ENCODE measurements around the gene PHEX. TPM values are rescaled to one million over a fixed set of nuclear protein-coding genes. Genes with fewer than 3 reads are reported as not detected.

Gene PHEX
- total RNA-seq, 2 donors from 2014 or later = not detected

DNA sequence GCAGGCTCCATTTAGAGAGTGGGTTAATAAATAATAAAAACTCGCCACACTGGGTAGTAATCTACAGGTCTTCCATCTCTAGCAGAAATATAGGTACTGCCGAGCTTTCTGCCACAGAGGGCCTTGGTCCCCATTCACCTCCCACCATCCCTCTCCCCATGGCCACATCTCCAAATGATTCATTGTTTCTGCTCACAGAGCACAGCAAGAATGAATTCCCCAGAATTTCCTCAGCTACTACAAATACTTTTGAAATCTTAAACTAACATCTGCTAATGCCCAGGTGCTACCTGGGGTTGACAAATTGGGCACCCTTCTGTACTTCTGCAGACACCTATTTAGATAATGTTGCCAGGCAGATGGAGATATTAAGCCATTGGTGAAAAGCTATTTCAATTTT lies 5.1 kb downstream of the PHEX start:
- Histone ChIP-seq H3K27me3 (no peaks in the 10 kb centered on the region), H3K9me3 (no peaks in the 10 kb centered on the region), H3K27ac (no peak overlapping the region), H3K4me1 (no peaks in the 10 kb centered on the region), H3K36me3 (replicated peaks in 1 of 2; ENCODE audit: insufficient read depth in 1 of 2, low read depth in 2 of 2) (no peaks in the 10 kb centered on the region), H3K4me3 (no peak overlapping the region)
- no peak for DNase-seq
- no peak for TF ChIP-seq POLR2A (IDR thresholded peaks at IDR 0.05)
- TF ChIP-seq, protein P1, sequence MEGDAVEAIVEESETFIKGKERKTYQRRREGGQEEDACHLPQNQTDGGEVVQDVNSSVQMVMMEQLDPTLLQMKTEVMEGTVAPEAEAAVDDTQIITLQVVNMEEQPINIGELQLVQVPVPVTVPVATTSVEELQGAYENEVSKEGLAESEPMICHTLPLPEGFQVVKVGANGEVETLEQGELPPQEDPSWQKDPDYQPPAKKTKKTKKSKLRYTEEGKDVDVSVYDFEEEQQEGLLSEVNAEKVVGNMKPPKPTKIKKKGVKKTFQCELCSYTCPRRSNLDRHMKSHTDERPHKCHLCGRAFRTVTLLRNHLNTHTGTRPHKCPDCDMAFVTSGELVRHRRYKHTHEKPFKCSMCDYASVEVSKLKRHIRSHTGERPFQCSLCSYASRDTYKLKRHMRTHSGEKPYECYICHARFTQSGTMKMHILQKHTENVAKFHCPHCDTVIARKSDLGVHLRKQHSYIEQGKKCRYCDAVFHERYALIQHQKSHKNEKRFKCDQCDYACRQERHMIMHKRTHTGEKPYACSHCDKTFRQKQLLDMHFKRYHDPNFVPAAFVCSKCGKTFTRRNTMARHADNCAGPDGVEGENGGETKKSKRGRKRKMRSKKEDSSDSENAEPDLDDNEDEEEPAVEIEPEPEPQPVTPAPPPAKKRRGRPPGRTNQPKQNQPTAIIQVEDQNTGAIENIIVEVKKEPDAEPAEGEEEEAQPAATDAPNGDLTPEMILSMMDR (IDR thresholded peaks at IDR 0.05) = no peak
- ATAC-seq = no peak
- 69 to 76% methylated on average over 2 of the region's 2 CpGs for WGBS, 2 donors
- intact Hi-C loops (cut with DNase I) = no loop called here

DNA sequence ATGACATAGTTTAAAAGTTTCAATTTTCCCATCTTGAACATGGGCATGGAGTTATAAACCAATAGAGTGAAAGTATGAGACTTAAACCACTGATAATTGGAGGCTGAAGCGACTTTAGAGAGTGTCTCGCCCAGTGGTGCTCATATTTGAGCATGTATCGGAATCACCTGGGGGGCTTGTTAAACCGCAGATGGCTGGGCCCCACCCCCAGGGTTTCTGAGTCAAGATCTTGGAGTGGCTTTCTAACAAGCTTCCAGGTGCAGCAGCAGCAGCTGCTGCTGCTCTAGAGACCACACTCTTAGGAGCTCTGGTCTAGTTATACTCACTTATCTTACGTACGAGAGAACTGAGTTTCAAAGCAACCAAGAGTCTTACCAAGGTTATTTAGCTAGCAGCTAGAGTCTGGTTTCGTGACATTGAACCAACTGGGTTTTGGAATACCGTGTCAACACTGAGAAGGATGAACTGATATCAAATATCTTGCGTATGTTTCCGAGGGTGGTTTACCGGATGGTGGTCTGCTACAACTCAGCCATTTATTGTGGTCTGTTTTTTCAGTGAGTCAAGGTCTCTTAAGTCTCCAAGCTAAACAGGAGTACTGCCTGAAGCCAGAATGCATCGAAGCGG lies 5.9 kb downstream of the PHEX start:
- WGBS, 2 donors = 79 to 84% methylated on average over 11 of the region's 13 CpGs
- ATAC-seq = no peak
- no peak for DNase-seq
- Histone ChIP-seq H3K9me3 (no peaks in the 10 kb centered on the region), H3K36me3 (replicated peaks in 1 of 2; ENCODE audit: insufficient read depth in 1 of 2, low read depth in 2 of 2) (no peaks in the 10 kb centered on the region), H3K27ac (no peak overlapping the region), H3K27me3 (no peaks in the 10 kb centered on the region), H3K4me1 (no peaks in the 10 kb centered on the region), H3K4me3 (no peak overlapping the region)
- intact Hi-C loops (cut with DNase I) = no loop called here
- TF ChIP-seq, protein P1 (IDR thresholded peaks at IDR 0.05) = no peak
- TF ChIP-seq POLR2A (IDR thresholded peaks at IDR 0.05) = no peak

DNA sequence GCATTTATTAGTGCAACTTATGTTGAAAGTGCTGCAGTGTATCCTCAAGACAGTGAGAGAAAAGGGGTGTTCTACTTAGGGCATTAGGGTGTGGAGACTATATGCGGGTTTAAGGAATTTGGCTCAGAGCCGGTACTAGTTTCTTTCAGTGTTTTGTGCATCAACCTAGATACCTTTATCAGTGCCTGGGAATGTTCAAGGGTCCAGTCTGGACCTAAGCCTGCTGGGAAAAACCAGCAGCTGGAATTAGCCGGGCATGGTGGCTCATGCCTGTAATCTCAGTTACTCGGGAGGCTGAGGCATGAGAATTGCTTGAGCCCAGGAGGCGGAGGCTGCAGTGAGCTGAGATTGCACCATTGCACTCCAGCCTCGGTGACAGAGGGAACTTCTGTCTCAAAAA lies 7.4 kb downstream of the PHEX start:
- WGBS, 2 donors = 60 to 85% methylated on average over 1 to 5 of the region's 6 CpGs
- Histone ChIP-seq H3K9me3 (no peaks in the 10 kb centered on the region), H3K4me1 (no peaks in the 10 kb centered on the region), H3K27me3 (no peaks in the 10 kb centered on the region), H3K27ac (no peak overlapping the region), H3K36me3 (replicated peaks in 1 of 2; ENCODE audit: insufficient read depth in 1 of 2, low read depth in 2 of 2) (no peaks in the 10 kb centered on the region), H3K4me3 (no peak overlapping the region)
- no peak for TF ChIP-seq POLR2A (IDR thresholded peaks at IDR 0.05)
- TF ChIP-seq, protein P1 (IDR thresholded peaks at IDR 0.05) = no peak
- DNase-seq (no peak), ATAC-seq (no peak)
- intact Hi-C loops (cut with DNase I) = no loop called here

DNA sequence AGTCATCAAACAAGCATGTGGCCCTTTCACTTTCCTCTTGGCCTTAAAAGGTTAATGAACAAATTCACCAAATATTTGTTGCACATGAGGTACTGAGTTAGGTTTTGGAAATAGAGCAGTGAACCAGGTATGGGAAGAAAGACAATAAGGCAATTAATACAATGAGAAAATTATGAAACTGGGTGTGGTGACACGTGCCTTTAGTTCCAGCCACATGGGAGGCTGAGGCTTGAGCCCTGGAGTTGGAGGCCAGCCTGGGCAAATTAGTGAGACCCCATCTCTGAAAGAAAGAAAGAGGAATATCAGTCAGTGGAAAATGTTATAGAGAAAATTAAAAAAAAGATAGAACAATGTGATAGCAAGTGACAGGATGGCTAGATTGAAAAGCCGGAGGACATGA lies 8.1 kb downstream of the PHEX start:
- ATAC-seq = no peak
- H3K4me1 ChIP-seq = no peaks in the 10 kb centered on the region

More for the DNA sequence above, 8.1 kb downstream of the PHEX start:
- intact Hi-C loops (cut with DNase I) = no loop called here
- 68 to 89% methylated on average over 2 of the region's 2 CpGs for WGBS, 2 donors
- no peak overlapping the region for H3K4me3 ChIP-seq
- TF ChIP-seq, protein P1 (IDR thresholded peaks at IDR 0.05) = no peak
- no peak for TF ChIP-seq POLR2A (IDR thresholded peaks at IDR 0.05)
- H3K36me3 ChIP-seq (replicated peaks in 1 of 2; ENCODE audit: insufficient read depth in 1 of 2, low read depth in 2 of 2) = no peaks in the 10 kb centered on the region
- no peak for DNase-seq
- H3K9me3 ChIP-seq = no peaks in the 10 kb centered on the region
- no peaks in the 10 kb centered on the region for H3K27me3 ChIP-seq
- no peak overlapping the region for H3K27ac ChIP-seq

Data from body of pancreas (tissue), 4 donors.